HCT116 (cell line): ENCODE results near the gene MIR17HG.

ENCODE experiments used
- ELF1 ChIP-seq: IDR thresholded peaks from 2 replicates; pipeline ENCODE4 v1.6.1; 2012; ENCODE audit warnings: low read depth, borderline replicate concordance
- POLR2A ChIP-seq: IDR thresholded peaks from 2 replicates; pipeline ENCODE4 v1.7.0; 2011; ENCODE audit warnings: borderline replicate concordance; ENCODE audit not compliant: insufficient read depth, insufficient read length; ENCODE audit errors: extremely low read depth
- TF ChIP-seq, protein P1 (sequence below): IDR thresholded peaks from 2 replicates; pipeline ENCODE4 v1.6.1; 2011; ENCODE audit warnings: mild to moderate bottlenecking, low read length, moderate library complexity; ENCODE audit not compliant: insufficient replicate concordance; ENCODE audit errors: extremely low read depth
- TF ChIP-seq, protein P2 (sequence below), 3 experiments: fragments of 200-600 bp in 1 of 3; sonication (generic) in 1 of 3; IDR thresholded peaks in 2 of 3; conservative IDR thresholded peaks in 1 of 3; 2 replicates each; pipeline ENCODE4 v1.5.1; 2012 to 2017; ENCODE audit warnings: low read depth in 2 of 3, low read length in 2 of 3, antibody characterized with exemption in 1 of 3, borderline replicate concordance in 1 of 3, control low read depth in 1 of 3, mild to moderate bottlenecking in 1 of 3, mixed read lengths in 1 of 3, mixed run types in 1 of 3, moderate library complexity in 1 of 3; ENCODE audit not compliant: insufficient read depth in 1 of 3

DNA sequence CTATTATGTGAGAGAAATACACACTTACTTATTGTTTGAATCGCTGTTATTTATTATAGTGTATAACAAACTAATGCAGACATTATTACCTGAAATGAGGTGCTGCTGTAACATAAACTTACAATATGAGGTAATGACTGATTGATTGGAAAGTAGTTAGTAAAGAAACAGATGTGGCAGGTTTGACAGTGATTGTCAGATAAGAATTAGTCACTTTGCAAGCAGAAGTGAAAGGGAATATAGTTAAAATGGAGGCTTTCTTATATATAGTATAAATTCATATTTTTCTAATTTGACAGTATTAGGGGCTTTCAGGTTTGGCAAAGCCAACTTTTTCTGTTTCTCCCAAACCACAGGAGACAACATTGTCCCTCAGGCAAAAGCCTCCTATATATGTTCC lies 20.6 kb downstream of the MIR17HG start:
- TF ChIP-seq ELF1: no peak
- TF ChIP-seq POLR2A: no peak
- TF ChIP-seq, protein P1, sequence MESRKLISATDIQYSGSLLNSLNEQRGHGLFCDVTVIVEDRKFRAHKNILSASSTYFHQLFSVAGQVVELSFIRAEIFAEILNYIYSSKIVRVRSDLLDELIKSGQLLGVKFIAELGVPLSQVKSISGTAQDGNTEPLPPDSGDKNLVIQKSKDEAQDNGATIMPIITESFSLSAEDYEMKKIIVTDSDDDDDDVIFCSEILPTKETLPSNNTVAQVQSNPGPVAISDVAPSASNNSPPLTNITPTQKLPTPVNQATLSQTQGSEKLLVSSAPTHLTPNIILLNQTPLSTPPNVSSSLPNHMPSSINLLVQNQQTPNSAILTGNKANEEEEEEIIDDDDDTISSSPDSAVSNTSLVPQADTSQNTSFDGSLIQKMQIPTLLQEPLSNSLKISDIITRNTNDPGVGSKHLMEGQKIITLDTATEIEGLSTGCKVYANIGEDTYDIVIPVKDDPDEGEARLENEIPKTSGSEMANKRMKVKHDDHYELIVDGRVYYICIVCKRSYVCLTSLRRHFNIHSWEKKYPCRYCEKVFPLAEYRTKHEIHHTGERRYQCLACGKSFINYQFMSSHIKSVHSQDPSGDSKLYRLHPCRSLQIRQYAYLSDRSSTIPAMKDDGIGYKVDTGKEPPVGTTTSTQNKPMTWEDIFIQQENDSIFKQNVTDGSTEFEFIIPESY: no peak
- TF ChIP-seq, protein P2, sequence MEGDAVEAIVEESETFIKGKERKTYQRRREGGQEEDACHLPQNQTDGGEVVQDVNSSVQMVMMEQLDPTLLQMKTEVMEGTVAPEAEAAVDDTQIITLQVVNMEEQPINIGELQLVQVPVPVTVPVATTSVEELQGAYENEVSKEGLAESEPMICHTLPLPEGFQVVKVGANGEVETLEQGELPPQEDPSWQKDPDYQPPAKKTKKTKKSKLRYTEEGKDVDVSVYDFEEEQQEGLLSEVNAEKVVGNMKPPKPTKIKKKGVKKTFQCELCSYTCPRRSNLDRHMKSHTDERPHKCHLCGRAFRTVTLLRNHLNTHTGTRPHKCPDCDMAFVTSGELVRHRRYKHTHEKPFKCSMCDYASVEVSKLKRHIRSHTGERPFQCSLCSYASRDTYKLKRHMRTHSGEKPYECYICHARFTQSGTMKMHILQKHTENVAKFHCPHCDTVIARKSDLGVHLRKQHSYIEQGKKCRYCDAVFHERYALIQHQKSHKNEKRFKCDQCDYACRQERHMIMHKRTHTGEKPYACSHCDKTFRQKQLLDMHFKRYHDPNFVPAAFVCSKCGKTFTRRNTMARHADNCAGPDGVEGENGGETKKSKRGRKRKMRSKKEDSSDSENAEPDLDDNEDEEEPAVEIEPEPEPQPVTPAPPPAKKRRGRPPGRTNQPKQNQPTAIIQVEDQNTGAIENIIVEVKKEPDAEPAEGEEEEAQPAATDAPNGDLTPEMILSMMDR (IDR thresholded peaks at IDR 0.05 in 2 of 3, conservative IDR thresholded peaks at IDR 0.05 in 1 of 3; ENCODE audit: borderline replicate concordance in 1 of 3, insufficient read depth in 1 of 3, low read depth in 2 of 3, low read length in 2 of 3): no peak
